ENCODE data around the gene TMPRSS11B. TPM values are rescaled to one million over a fixed set of nuclear protein-coding genes. Genes with fewer than 3 reads are reported as not detected.

TMPRSS11B gene
- total and polyA plus RNA-seq, 2 donors (not counting 1 experiment from before 2014, with no cell fraction given) = not detected

GRCh38 chr4:68184923-68185322 is 60.6 kb downstream of the TMPRSS11B start:
- Histone ChIP-seq H3K79me2 (ENCODE audit: control insufficient read depth, insufficient read depth, low read length) (no peaks in the 10 kb centered on the region), H3K36me3 (replicated peaks in 1 of 2; ENCODE audit: control extremely low read depth in 1 of 2, control insufficient read depth in 1 of 2, extremely low read depth in 1 of 2, insufficient read depth in 2 of 2, low read length in 1 of 2) (no peaks in the 10 kb centered on the region), H2AFZ (ENCODE audit: insufficient read depth, low read depth, low read length, poor library complexity, severe bottlenecking) (no peak overlapping the region), H3K4me3 (ENCODE audit: control extremely low read depth in 1 of 5, extremely low read depth in 1 of 5, insufficient read depth in 1 of 5, low read depth in 2 of 5, low read length in 4 of 5) (no peak overlapping the region), H3K27ac (ENCODE audit: low read length in 2 of 2) (no peak overlapping the region), H4K20me1 (ENCODE audit: control insufficient read depth, insufficient read depth, low read length, poor library complexity, severe bottlenecking) (no peaks in the 10 kb centered on the region), H3K9ac (ENCODE audit: low read length) (no peak overlapping the region), H3K4me1 (ENCODE audit: control insufficient read depth in 2 of 2, insufficient read depth in 2 of 2, low read length in 2 of 2) (no peaks in the 10 kb centered on the region), H3K4me2 (replicated peaks; ENCODE audit: low read depth, low read length, poor library complexity, severe bottlenecking) (no peak overlapping the region), H3K27me3 (replicated peaks in 1 of 4; ENCODE audit: control extremely low read depth in 1 of 4, control insufficient read depth in 3 of 4, insufficient read depth in 4 of 4, low read length in 3 of 4) (no peaks in the 10 kb centered on the region), H3K9me3 (ENCODE audit: control extremely low read depth in 1 of 3, control insufficient read depth in 2 of 3, insufficient read depth in 1 of 3, low read length in 2 of 3) (no peaks in the 10 kb centered on the region)
- POLR2A ChIA-PET = no interaction called here
- Mint-ChIP-seq H3K27ac (no peak overlapping the region), H3K4me3 (no peak overlapping the region), H3K4me1 (no peaks in the 10 kb centered on the region), H3K27me3 (peaks cover 8% of the 10 kb centered on the region), H3K9me3 (ENCODE audit: insufficient read depth) (no peaks in the 10 kb centered on the region)
- TF ChIP-seq CTCF (IDR thresholded peaks at IDR 0.05) (no peak), EZH2 (IDR thresholded peaks at IDR 0.05; ENCODE audit: borderline replicate concordance, insufficient read depth, low read depth, low read length, poor library complexity, severe bottlenecking) (no peak)
- intact Hi-C loops (cut with micrococcal nuclease) = no loop called here
- DNase-seq = no peak
- CTCF ChIA-PET = interaction anchor here (1.0 to 1.8 kb wide), 2 partner anchors 9 to 11 kb away, joined by 4 to 9 read pairs; no protein-coding TSS in a partner anchor
- no peak for ATAC-seq (ENCODE audit: low read depth)

DNA sequence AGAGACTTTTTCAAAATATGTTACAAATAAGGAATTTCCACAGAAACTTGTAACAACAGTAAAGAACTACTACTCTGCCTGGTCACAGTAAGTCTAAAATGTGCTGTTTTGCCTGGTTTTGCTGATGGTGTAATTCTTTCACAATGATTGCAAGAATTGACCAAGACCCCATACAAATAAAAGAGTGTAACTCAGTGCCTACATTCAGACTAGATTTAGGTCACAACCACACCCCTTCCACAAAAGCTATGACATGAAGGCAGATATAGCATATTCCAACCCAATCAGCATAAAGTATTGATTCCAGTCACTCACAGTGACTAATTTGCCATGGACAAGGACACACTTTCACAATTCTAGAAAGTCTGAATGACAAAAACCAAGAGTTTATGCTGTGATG is 62.1 kb downstream of the TMPRSS11B start:
- ChIA-PET CTCF (interaction anchor here (0.6 kb wide), 1 partner anchor 77 kb away, joined by 3 read pairs; no protein-coding TSS in a partner anchor), POLR2A (no interaction called here)
- Histone ChIP-seq H3K9ac (ENCODE audit: low read length) (no peak overlapping the region), H3K9me3 (ENCODE audit: control extremely low read depth in 1 of 3, control insufficient read depth in 2 of 3, insufficient read depth in 1 of 3, low read length in 2 of 3) (no peaks in the 10 kb centered on the region), H4K20me1 (ENCODE audit: control insufficient read depth, insufficient read depth, low read length, poor library complexity, severe bottlenecking) (no peaks in the 10 kb centered on the region), H3K27ac (ENCODE audit: low read length in 2 of 2) (no peak overlapping the region), H2AFZ (ENCODE audit: insufficient read depth, low read depth, low read length, poor library complexity, severe bottlenecking) (no peak overlapping the region), H3K4me1 (ENCODE audit: control insufficient read depth in 2 of 2, insufficient read depth in 2 of 2, low read length in 2 of 2) (no peaks in the 10 kb centered on the region), H3K4me3 (ENCODE audit: control extremely low read depth in 1 of 5, extremely low read depth in 1 of 5, insufficient read depth in 1 of 5, low read depth in 2 of 5, low read length in 4 of 5) (no peak overlapping the region), H3K27me3 (replicated peaks in 1 of 4; ENCODE audit: control extremely low read depth in 1 of 4, control insufficient read depth in 3 of 4, insufficient read depth in 4 of 4, low read length in 3 of 4) (no peaks in the 10 kb centered on the region), H3K36me3 (replicated peaks in 1 of 2; ENCODE audit: control extremely low read depth in 1 of 2, control insufficient read depth in 1 of 2, extremely low read depth in 1 of 2, insufficient read depth in 2 of 2, low read length in 1 of 2) (no peaks in the 10 kb centered on the region), H3K79me2 (ENCODE audit: control insufficient read depth, insufficient read depth, low read length) (no peaks in the 10 kb centered on the region), H3K4me2 (replicated peaks; ENCODE audit: low read depth, low read length, poor library complexity, severe bottlenecking) (no peak overlapping the region)
- H3K27ac Mint-ChIP-seq = no peak overlapping the region
- ATAC-seq (ENCODE audit: low read depth) (no peak), DNase-seq (no peak)
- peaks cover 3% of the 10 kb centered on the region for H3K27me3 Mint-ChIP-seq
- intact Hi-C loops (cut with micrococcal nuclease) = no loop called here
- no peak for TF ChIP-seq CTCF (IDR thresholded peaks at IDR 0.05)
- no peak for TF ChIP-seq EZH2 (IDR thresholded peaks at IDR 0.05; ENCODE audit: borderline replicate concordance, insufficient read depth, low read depth, low read length, poor library complexity, severe bottlenecking)
- H3K4me3 Mint-ChIP-seq = no peak overlapping the region
- H3K9me3 Mint-ChIP-seq (ENCODE audit: insufficient read depth) = no peaks in the 10 kb centered on the region
- no peaks in the 10 kb centered on the region for H3K4me1 Mint-ChIP-seq
